ENCODE measurements around the gene CYB561. TPM values are rescaled to one million over a fixed set of nuclear protein-coding genes. Genes with fewer than 3 reads are reported as not detected.

Gene CYB561
- total RNA-seq, 1 experiment from 2014 or later, result 67.6 TPM

GRCh38 chr17:63438092-63439051, 7.7 kb downstream of the CYB561 start:
- DNase-seq (ENCODE audit: low read depth, low spot score) (no peak), ATAC-seq (no peak)
- Histone ChIP-seq H3K27ac (ENCODE audit: low read depth, low read length) (no peak overlapping the region), H3K9me3 (ENCODE audit: control insufficient read depth in 1 of 2, insufficient read depth in 1 of 2, low read depth in 1 of 2, low read length in 2 of 2) (no peaks in the 10 kb centered on the region), H3K4me3 (replicated peaks in 1 of 2; ENCODE audit: low read depth in 1 of 2, low read length in 2 of 2) (no peak overlapping the region), H3K27me3 (ENCODE audit: insufficient read depth, low read length) (no peaks in the 10 kb centered on the region), H2AFZ (ENCODE audit: low read depth, low read length, poor library complexity, severe bottlenecking) (no peak overlapping the region), H3K4me1 (ENCODE audit: control insufficient read depth in 1 of 2, insufficient read depth in 2 of 2, low read length in 2 of 2) (peaks cover 37 to 39% of the 10 kb centered on the region in 2 experiments), H3K79me2 (ENCODE audit: insufficient read depth, low read length) (peaks cover 59% of the 10 kb centered on the region), H3K9me2 (ENCODE audit: insufficient read depth) (no peaks in the 10 kb centered on the region), H3K9ac (ENCODE audit: low read length) (no peak overlapping the region), H3K4me2 (ENCODE audit: low read length) (no peak overlapping the region), H4K20me1 (ENCODE audit: insufficient read depth) (no peaks in the 10 kb centered on the region), H3K36me3 (ENCODE audit: control insufficient read depth in 1 of 2, insufficient read depth in 2 of 2, low read length in 2 of 2) (peaks cover 8 to 9% of the 10 kb centered on the region in 2 experiments; a peak in 3 of 4 replicates)
- ChIA-PET CTCF (no interaction called here), POLR2A (interaction anchor here (0.9 kb wide), 1 partner anchor 184 kb away, joined by 4 read pairs; the partner anchor contains the start of gene MAP3K3), RAD21 (ENCODE audit: low non-redundant PET in 1 of 2, low total read pairs in 2 of 2, uncharacterized antibody in 2 of 2, unreplicated experiment in 2 of 2) (interaction anchor here in 1 of 2 experiments (0.9 kb wide), 1 partner anchor 766 kb away, joined by 3 read pairs; no protein-coding TSS in a partner anchor)
- intact Hi-C loops (cut with micrococcal nuclease), result no loop called here
- no peak for TF ChIP-seq RAD21 (IDR thresholded peaks at IDR 0.05; ENCODE audit: low read depth)
- TF ChIP-seq SP1 (IDR thresholded peaks at IDR 0.05; ENCODE audit: low read depth), result no peak
- no peak for TF ChIP-seq ELF1 (IDR thresholded peaks at IDR 0.05; ENCODE audit: borderline replicate concordance, low read depth)
- BruUV-seq (replicated peaks), result no TSS peak

- Histone ChIP-seq H3K4me2 (ENCODE audit: low read length) (no peak overlapping the region), H4K20me1 (ENCODE audit: insufficient read depth) (no peaks in the 10 kb centered on the region), H3K36me3 (ENCODE audit: control insufficient read depth in 1 of 2, insufficient read depth in 2 of 2, low read length in 2 of 2) (peaks cover 9 to 10% of the 10 kb centered on the region in 2 experiments; a peak in 3 of 4 replicates), H3K79me2 (ENCODE audit: insufficient read depth, low read length) (peaks cover 50% of the 10 kb centered on the region), H3K4me3 (replicated peaks in 1 of 2; ENCODE audit: low read depth in 1 of 2, low read length in 2 of 2) (no peak overlapping the region), H3K27me3 (ENCODE audit: insufficient read depth, low read length) (no peaks in the 10 kb centered on the region), H3K9ac (ENCODE audit: low read length) (no peak overlapping the region), H3K4me1 (ENCODE audit: control insufficient read depth in 1 of 2, insufficient read depth in 2 of 2, low read length in 2 of 2) (peaks cover 45% of the 10 kb centered on the region in 2 experiments), H3K9me3 (ENCODE audit: control insufficient read depth in 1 of 2, insufficient read depth in 1 of 2, low read depth in 1 of 2, low read length in 2 of 2) (no peaks in the 10 kb centered on the region), H3K27ac (ENCODE audit: low read depth, low read length) (peak overlapping the region; percentile 7; the same call in 1 of the 2 replicates), H3K9me2 (ENCODE audit: insufficient read depth) (no peaks in the 10 kb centered on the region), H2AFZ (ENCODE audit: low read depth, low read length, poor library complexity, severe bottlenecking) (no peak overlapping the region)
- ChIA-PET CTCF (interaction anchor here (1.3 to 4.9 kb wide), 5 partner anchors 8 to 180 kb away, joined by 3 to 62 read pairs (median 43); partner anchors contain the start of gene CYB561), RAD21 (ENCODE audit: low non-redundant PET in 1 of 2, low total read pairs in 2 of 2, uncharacterized antibody in 2 of 2, unreplicated experiment in 2 of 2) (interaction anchor here in 1 of 2 experiments (0.9 to 3.3 kb wide), 2 partner anchors 41 to 765 kb away, joined by 3 to 16 read pairs; partner anchors contain the start of gene ACE), POLR2A (interaction anchor here (3.0 kb wide), 1 partner anchor 23 kb away, joined by 10 read pairs; no protein-coding TSS in a partner anchor)
- intact Hi-C loops (cut with micrococcal nuclease), result no loop called here
- DNase-seq (ENCODE audit: low read depth, low spot score) (no peak), ATAC-seq (no peak)
- no TSS peak for BruUV-seq (replicated peaks)
- TF ChIP-seq SIN3A (IDR thresholded peaks at IDR 0.05; ENCODE audit: low read depth) (no peak), TCF7L2 (IDR thresholded peaks at IDR 0.05; ENCODE audit: borderline replicate concordance, extremely low read depth, insufficient read depth, insufficient read length) (no peak), ATF3 (IDR thresholded peaks at IDR 0.05) (no peak), YY1 (IDR thresholded peaks at IDR 0.05; ENCODE audit: extremely low read depth, insufficient replicate concordance, low read depth, low read length) (no peak), CBX3 (IDR thresholded peaks at IDR 0.05; ENCODE audit: low read depth) (no peak), ZBTB33 (IDR thresholded peaks at IDR 0.05; ENCODE audit: extremely low read depth, insufficient replicate concordance, low read length) (no peak), EZH2phosphoT487 (IDR thresholded peaks at IDR 0.05; ENCODE audit: borderline replicate concordance) (no peak), CEBPB (IDR thresholded peaks at IDR 0.05; ENCODE audit: low read depth) (no peak), ELF1 (IDR thresholded peaks at IDR 0.05; ENCODE audit: borderline replicate concordance, low read depth) (no peak), ZNF274 (IDR thresholded peaks at IDR 0.05; ENCODE audit: low read depth, low read length) (no peak), POLR2AphosphoS5 (IDR thresholded peaks at IDR 0.05; ENCODE audit: low read depth, low read length) (no peak), SP1 (IDR thresholded peaks at IDR 0.05; ENCODE audit: low read depth) (no peak)
Measured at GRCh38 chr17:63437287-63438091, 8.6 kb downstream of the CYB561 start.

All from HCT116 (cell line).